A549 treated with AZD9567 at 1 μM for 4 hours (cell line): ENCODE data around the gene AURKA. TPM values are rescaled to one million over a fixed set of nuclear protein-coding genes. Genes with fewer than 3 reads are reported as not detected.

Experiments used
- total RNA-seq: library from RNA; stranded (reverse); fragments of 200-300 nt; extraction: Qiagen RNA extraction; gene quantifications from 5 replicates; pipeline ENCODE4 v1.2.3, GENCODE V29; 2022; ENCODE audit not compliant: insufficient read depth

The AURKA gene
- total RNA-seq = 89.7 to 96.5 TPM (median 94.9 TPM) in 5 replicates

GRCh38 chr20:56392132-56392880 lies at the start of gene AURKA, which contains the start of gene CSTF1:
Gene AURKA, minus strand, starts transcription at chr20:56392215. Its CDS starts 4,018 bp downstream, at chr20:56388197.
Gene CSTF1, plus strand, starts transcription at chr20:56392645. Its CDS starts 2,908 bp downstream, at chr20:56395553.

GRCh38 chr20:56411759-56412472 lies 19.9 kb upstream of the AURKA start, which contains the start of gene CASS4:
Gene CASS4, plus strand, starts transcription at chr20:56412260. Its CDS starts 199 bp downstream, at chr20:56412459.

GRCh38 chr20:56358600-56359211 lies 33.3 kb downstream of the AURKA start, which contains the start of gene FAM210B:
Gene FAM210B, plus strand, starts transcription at chr20:56358974. Its CDS starts 32 bp downstream, at chr20:56359006.

Other genes starting within 250 kb of the AURKA start
- gene MC3R, start 143.5 kb downstream of the AURKA start, total RNA-seq = not detected in 5 replicates
- 10.8 to 13.6 TPM (median 12.2 TPM) in 5 replicates for gene FAM210B, start 33.2 kb downstream of the AURKA start, total RNA-seq
- gene CSTF1, start 430 bp upstream of the AURKA start, total RNA-seq = 38.6 to 41.6 TPM (median 39.6 TPM) in 5 replicates
- 0.03 to 0.07 TPM (median 0.05 TPM) in 3 of 5 replicates, not detected in the others for gene CASS4, start 20.0 kb upstream of the AURKA start, total RNA-seq
- gene RTF2, start 76.4 kb upstream of the AURKA start, total RNA-seq = 72.8 to 95.2 TPM (median 88.4 TPM) in 5 replicates
- 0.33 to 2.5 TPM (median 0.40 TPM) in 5 replicates for gene FAM209A, start 132.5 kb upstream of the AURKA start, total RNA-seq
- 0.34 to 3.6 TPM (median 0.56 TPM) in 5 replicates for gene FAM209B, start 141.0 kb upstream of the AURKA start, total RNA-seq
- gene TFAP2C, start 237.1 kb upstream of the AURKA start, total RNA-seq = 11.0 to 14.4 TPM (median 11.7 TPM) in 5 replicates